GM18858 (cell line): ENCODE measurements around the gene ZBTB38.
A peak's percentile ranks its signal among the peaks of the same experiment; 100 is the strongest.

ENCODE experiments used
- ATAC-seq: cut with Tn5 transposase; IDR thresholded peaks from one replicate; pipeline ENCODE4 v1.9.1; 2021; ENCODE audit not compliant: unreplicated experiment

ZBTB38 gene

GRCh38 chr3:141367038-141367730 lies 1.1 kb upstream of the ZBTB38 start:
- ATAC-seq, result no peak

GRCh38 chr3:141368925-141369794 lies 856 bp downstream of the ZBTB38 start:
- no peak for ATAC-seq

GRCh38 chr3:141370065-141370533 lies 1.8 kb downstream of the ZBTB38 start:
- ATAC-seq, result peak; percentile 86

GRCh38 chr3:141371882-141372281 lies 3.6 kb downstream of the ZBTB38 start:
- ATAC-seq, result peak; percentile 19

- ATAC-seq, result no peak
Observed at GRCh38 chr3:141372656-141373055, 4.4 kb downstream of the ZBTB38 start.

- ATAC-seq, result no peak
Observed at GRCh38 chr3:141373232-141373631, 4.9 kb downstream of the ZBTB38 start.

GRCh38 chr3:141373768-141374526 lies 5.6 kb downstream of the ZBTB38 start:
- ATAC-seq, result no peak

GRCh38 chr3:141375381-141376301 lies 7.3 kb downstream of the ZBTB38 start:
- no peak for ATAC-seq

GRCh38 chr3:141377377-141377776 lies 9.1 kb downstream of the ZBTB38 start:
- ATAC-seq, result no peak

- no peak for ATAC-seq
Observed at GRCh38 chr3:141378556-141378955, 10.3 kb downstream of the ZBTB38 start.

- ATAC-seq, result peak; percentile 46
Observed at GRCh38 chr3:141379250-141379966, 11.1 kb downstream of the ZBTB38 start.

- ATAC-seq, result no peak
Observed at GRCh38 chr3:141380279-141380678, 12.0 kb downstream of the ZBTB38 start.

GRCh38 chr3:141380987-141381386 lies 12.7 kb downstream of the ZBTB38 start:
- peak; percentile 31 for ATAC-seq

- ATAC-seq, result no peak
Observed at GRCh38 chr3:141382571-141382970, 14.3 kb downstream of the ZBTB38 start.

GRCh38 chr3:141383555-141384129 lies 15.3 kb downstream of the ZBTB38 start:
- no peak for ATAC-seq

- no peak for ATAC-seq
Observed at GRCh38 chr3:141384157-141384556, 15.9 kb downstream of the ZBTB38 start.

- no peak for ATAC-seq
Observed at GRCh38 chr3:141384575-141384974, 16.3 kb downstream of the ZBTB38 start.

- ATAC-seq, result no peak
Observed at GRCh38 chr3:141385406-141386125, 17.3 kb downstream of the ZBTB38 start.

GRCh38 chr3:141386126-141386488 lies 17.8 kb downstream of the ZBTB38 start:
- ATAC-seq, result no peak
